Choroid plexus epithelial cell (primary cell): ENCODE results near the gene KYAT1.
A peak's percentile ranks its signal among the peaks of the same experiment; 100 is the strongest.

ENCODE experiments used
- DNase-seq: peaks from one replicate; pipeline ENCODE4 v3.0.0-alpha.2; 2010; ENCODE audit warnings: low read depth
- H3K4me3 ChIP-seq: 2 replicates; pipeline ENCODE4 v1.5.1; 2011; ENCODE audit warnings: low read depth, mild to moderate bottlenecking, control low read depth, low read length, moderate library complexity
- TF ChIP-seq, protein P1 (sequence below): conservative IDR thresholded peaks from 2 replicates; pipeline ENCODE4 v1.5.1; 2011; ENCODE audit warnings: low read depth, mild to moderate bottlenecking, control low read depth, inconsistent platforms, low read length, moderate library complexity

The KYAT1 gene

DNA sequence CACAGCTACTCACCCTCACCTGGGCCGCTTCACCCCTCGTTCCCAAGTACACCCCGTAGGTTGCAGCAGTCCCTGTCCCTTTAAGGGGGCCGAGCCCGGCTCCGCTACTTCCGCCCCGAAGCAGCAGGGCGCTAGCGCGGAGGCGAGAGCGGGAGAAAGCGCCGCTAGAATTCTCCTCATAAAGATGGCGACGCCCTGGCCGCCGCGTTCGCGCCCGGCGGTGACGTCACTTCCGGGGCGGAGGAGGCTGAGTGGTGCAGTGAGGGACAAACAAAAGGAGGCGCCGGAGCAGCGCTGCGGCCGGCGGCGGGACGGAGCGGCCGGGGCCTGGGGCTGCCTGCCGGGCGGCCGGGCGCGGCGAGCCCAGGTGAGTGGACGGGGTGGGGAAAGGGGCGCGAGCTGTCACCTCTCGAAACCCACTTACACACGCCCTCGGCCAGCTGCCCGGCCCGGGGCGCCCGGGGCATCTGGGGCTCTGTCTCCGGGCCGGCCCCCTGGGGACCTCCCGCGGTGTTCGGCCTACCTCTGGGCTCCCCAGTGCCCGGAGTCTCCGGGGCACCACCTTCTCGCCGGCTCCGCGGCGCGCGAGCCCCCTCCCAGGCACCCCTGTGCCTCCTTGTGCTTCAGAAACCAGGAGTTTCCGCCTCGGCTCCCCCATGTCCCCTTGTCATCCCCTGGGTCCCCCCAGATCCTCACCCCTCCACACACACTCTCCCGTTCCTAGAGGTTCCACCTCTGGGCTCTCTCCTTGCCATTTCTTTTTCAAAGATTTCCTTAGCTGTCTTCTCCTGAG is at the start of gene KYAT1, which contains the start of gene LRRC8A:
KYAT1 (minus strand) TSS at position 67 of the 793 bp plus-strand sequence. CDS start 36,545 bp downstream, outside the sequence.
LRRC8A (plus strand) TSS at position 250 of the 793 bp plus-strand sequence. CDS start 25,032 bp downstream, outside the sequence.
- peak; percentile 95 for DNase-seq
- peak within 1 kb of the TSS; percentile 87 for H3K4me3 ChIP-seq
- TF ChIP-seq, protein P1, sequence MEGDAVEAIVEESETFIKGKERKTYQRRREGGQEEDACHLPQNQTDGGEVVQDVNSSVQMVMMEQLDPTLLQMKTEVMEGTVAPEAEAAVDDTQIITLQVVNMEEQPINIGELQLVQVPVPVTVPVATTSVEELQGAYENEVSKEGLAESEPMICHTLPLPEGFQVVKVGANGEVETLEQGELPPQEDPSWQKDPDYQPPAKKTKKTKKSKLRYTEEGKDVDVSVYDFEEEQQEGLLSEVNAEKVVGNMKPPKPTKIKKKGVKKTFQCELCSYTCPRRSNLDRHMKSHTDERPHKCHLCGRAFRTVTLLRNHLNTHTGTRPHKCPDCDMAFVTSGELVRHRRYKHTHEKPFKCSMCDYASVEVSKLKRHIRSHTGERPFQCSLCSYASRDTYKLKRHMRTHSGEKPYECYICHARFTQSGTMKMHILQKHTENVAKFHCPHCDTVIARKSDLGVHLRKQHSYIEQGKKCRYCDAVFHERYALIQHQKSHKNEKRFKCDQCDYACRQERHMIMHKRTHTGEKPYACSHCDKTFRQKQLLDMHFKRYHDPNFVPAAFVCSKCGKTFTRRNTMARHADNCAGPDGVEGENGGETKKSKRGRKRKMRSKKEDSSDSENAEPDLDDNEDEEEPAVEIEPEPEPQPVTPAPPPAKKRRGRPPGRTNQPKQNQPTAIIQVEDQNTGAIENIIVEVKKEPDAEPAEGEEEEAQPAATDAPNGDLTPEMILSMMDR = no peak

DNA sequence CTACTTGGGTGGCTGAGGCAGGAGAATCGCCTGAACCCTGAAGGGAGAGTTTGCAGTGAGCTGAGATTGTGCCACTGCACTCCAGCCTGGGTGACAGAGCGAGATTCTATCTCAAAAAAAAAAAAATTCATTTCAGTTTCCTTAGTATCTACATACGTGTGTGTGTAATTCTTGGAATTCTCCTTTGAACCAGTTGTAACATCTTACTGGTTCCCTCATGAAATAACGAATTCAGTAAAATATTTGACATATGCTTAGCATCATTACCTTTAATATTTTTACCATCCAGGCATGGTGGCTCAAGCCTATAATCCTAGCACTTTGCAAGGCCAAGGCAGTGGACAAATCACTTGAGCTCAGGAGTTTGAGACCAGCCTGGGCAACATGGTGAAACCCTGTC is 47.8 kb upstream of the KYAT1 start:
- no peak for DNase-seq
- TF ChIP-seq, protein P1 = no peak
- H3K4me3 ChIP-seq = no peak overlapping the region

DNA sequence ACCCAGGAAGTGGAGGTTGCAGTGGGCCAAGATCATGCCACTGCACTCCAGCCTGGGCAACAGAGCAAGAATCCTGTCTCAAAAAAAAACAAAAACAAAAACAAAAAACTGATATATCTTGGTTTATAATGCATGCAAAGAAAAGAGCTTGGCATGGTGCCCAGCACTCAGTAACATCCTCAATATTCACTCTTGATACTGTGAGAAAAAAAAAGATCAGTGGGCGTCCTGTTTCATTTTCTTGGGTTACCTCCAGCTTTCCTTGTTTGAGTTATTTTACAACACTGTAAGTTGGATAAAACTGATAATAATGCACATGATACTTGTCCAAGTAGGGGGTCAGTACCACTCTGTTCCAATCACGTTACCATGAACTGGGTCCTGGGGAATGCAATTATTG is 46.9 kb upstream of the KYAT1 start:
- H3K4me3 ChIP-seq = no peak overlapping the region
- peak; percentile 59 for DNase-seq
- TF ChIP-seq, protein P1 = no peak

DNA sequence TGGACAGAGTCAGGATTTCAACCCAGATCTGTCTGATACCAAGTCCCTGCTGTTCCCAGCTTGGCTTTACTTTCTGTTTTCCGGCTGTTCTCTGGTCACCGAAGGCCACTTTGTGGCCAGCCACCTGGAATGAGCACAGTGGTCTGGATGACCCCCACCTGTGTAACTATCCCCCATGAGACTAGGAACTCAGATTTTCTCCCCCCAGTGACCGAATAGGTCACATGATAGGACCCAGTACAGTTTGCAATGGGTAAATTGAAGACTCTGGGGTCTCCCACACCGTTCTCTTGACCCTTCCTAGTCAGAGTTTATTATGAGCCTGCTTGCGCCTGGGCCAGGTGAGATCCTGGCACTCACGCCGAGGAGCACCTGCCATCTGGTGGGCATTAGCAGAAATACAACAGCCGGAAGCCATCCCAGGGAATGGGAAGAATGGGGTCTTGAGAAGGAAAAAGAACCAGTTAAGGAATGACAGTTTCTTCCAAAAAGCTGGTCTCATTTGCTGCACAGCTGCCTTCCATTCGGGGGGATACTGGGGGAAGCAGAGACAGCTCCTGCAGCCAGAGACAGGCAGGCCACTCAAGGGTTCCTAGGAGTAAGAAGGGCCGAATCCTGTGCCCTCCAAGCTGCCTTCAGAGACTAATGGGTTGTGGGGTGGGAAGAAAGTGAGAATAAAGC is 46.1 kb upstream of the KYAT1 start:
- no peak overlapping the region for H3K4me3 ChIP-seq
- TF ChIP-seq, protein P1 = peak; percentile 94
- DNase-seq = peak; percentile 58

DNA sequence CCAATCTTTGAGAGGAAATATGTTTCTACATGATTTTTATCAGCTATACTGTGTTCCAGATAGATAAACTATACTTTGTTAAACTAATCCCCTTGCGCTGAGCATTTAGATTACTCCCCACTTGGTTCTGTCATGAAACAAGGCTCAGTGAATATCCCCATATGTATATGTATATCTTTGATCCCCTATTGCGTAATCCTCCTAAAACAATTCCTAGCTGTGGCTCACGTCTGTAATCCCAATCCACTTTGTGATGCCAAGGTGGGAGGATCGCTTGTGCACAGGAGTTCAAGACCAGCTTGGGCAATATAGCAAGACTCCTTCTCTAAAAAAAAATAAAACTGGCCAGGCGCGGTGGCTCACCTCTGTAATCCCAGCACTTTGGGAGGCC is 41.7 kb upstream of the KYAT1 start:
- DNase-seq = no peak
- TF ChIP-seq, protein P1 = no peak
- H3K4me3 ChIP-seq = no peak overlapping the region

DNA sequence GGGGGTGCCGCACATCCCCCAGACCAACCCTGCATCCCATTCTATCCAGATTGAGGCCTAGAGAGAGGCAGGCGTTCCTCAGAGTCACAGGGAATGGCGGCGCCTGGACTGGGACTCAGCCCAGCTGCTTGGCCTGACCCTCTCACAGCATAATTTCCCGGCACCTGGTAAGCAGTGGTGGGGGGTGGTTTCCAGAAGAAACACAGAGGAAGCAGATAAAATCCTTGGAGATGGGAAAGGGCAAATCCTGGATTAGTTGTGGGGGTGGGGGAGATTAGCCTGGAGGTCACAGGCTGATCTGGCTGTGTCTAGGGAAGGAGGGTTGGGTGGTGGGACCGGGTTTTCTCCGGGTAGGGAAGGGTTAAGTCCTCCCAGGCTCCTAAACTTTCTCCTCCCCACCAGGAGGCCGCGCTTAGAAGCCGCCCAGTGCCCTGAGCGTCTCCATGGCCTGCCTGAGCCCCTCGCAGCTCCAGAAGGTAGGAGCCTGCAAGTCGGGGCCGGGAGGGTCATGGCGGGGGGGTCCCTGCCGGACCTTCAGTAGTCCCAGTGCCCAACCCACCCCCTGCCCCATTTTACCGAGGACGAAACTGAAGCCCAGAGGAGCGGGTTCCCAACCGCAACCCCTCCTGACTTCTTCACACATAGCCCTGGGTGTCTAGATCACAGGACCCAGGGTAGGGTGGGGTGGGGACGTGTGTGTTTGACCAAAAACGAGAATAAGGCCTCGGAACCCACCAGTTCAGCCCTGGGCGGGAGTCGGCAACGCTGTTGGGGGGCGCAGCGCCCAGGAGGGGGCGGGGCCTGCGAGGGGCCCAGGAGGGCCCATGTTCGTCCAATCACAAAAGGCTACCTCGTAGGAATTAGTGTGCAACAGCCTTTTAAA is 40.4 kb upstream of the KYAT1 start:
- H3K4me3 ChIP-seq = peak overlapping the region; percentile 64
- DNase-seq = peak; percentile 74
- TF ChIP-seq, protein P1 = peak; percentile 28
